Loucy (cell line): ENCODE measurements around the gene WFDC8.

Experiments used
- H2AFZ ChIP-seq: fragments of 200-600 bp; sonication (generic); 2 replicates; pipeline ENCODE4 v1.6.0; 2016; ENCODE audit warnings: antibody characterized with exemption, mild to moderate bottlenecking, low read length, moderate library complexity
- H3F3A ChIP-seq: fragments of 200-600 bp; 2 replicates; pipeline ENCODE4 v1.6.0; 2016; ENCODE audit warnings: antibody characterized with exemption, low read depth, mild to moderate bottlenecking
- H3K27me3 ChIP-seq: fragments of 200-600 bp; sonication (generic); 2 replicates; pipeline ENCODE4 v1.6.1; 2014; ENCODE audit warnings: low read length, mild to moderate bottlenecking; ENCODE audit not compliant: insufficient read depth, poor library complexity, severe bottlenecking
- H3K36me3 ChIP-seq: fragments of 200-600 bp; sonication (generic); 2 replicates; pipeline ENCODE4 v1.6.1; 2016; ENCODE audit warnings: low read length; ENCODE audit not compliant: insufficient read depth
- H3K4me1 ChIP-seq: fragments of 200-600 bp; sonication (generic); 2 replicates; pipeline ENCODE4 v1.5.1; 2014; ENCODE audit warnings: low read length, mild to moderate bottlenecking; ENCODE audit not compliant: insufficient read depth, poor library complexity, severe bottlenecking
- H3K4me2 ChIP-seq: fragments of 200-600 bp; sonication (generic); 2 replicates; pipeline ENCODE4 v1.6.0; 2014; ENCODE audit warnings: antibody characterized with exemption, low read length, low read depth, mild to moderate bottlenecking; ENCODE audit not compliant: poor library complexity, severe bottlenecking
- H3K4me3 ChIP-seq: fragments of 200-600 bp; sonication (generic); 2 replicates; pipeline ENCODE4 v1.5.1; 2014; ENCODE audit warnings: low read length, mild to moderate bottlenecking, mixed read lengths; ENCODE audit not compliant: poor library complexity, severe bottlenecking
- H3K79me2 ChIP-seq: fragments of 200-600 bp; sonication (generic); 2 replicates; pipeline ENCODE4 v1.6.1; 2014; ENCODE audit warnings: low read length; ENCODE audit not compliant: insufficient read depth
- H3K9ac ChIP-seq: fragments of 200-600 bp; sonication (generic); 2 replicates; pipeline ENCODE4 v1.6.0; 2014; ENCODE audit warnings: mild to moderate bottlenecking, low read depth, low read length, moderate library complexity; ENCODE audit not compliant: poor library complexity, severe bottlenecking
- H3K9me2 ChIP-seq: fragments of 200-600 bp; sonication (generic); replicated peaks from 2 replicates; pipeline ENCODE4 v1.6.1; 2016; ENCODE audit warnings: low read depth, low read length, mixed read lengths
- H3K9me3 ChIP-seq: fragments of 200-600 bp; sonication (generic); 2 replicates; pipeline ENCODE4 v1.6.1; 2014; ENCODE audit warnings: mild to moderate bottlenecking, antibody characterized with exemption, low read length, low read depth; ENCODE audit not compliant: insufficient read depth
- H4K20me1 ChIP-seq: fragments of 200-600 bp; sonication (generic); 2 replicates; pipeline ENCODE4 v1.6.0; 2014; ENCODE audit warnings: antibody characterized with exemption, low read length, mild to moderate bottlenecking; ENCODE audit not compliant: insufficient read depth, poor library complexity, severe bottlenecking
- EZH2phosphoT487 ChIP-seq: fragments of 200-600 bp; IDR thresholded peaks from 2 replicates; pipeline ENCODE4 v1.6.1; 2018; ENCODE audit warnings: antibody characterized with exemption, mild to moderate bottlenecking, moderate library complexity, borderline replicate concordance
- TF ChIP-seq, protein P1 (sequence below): fragments of 200-600 bp; sonication (generic); conservative IDR thresholded peaks from 2 replicates; pipeline ENCODE4 v1.5.1; 2014; ENCODE audit warnings: mild to moderate bottlenecking, antibody characterized with exemption, low read length

The WFDC8 gene

DNA sequence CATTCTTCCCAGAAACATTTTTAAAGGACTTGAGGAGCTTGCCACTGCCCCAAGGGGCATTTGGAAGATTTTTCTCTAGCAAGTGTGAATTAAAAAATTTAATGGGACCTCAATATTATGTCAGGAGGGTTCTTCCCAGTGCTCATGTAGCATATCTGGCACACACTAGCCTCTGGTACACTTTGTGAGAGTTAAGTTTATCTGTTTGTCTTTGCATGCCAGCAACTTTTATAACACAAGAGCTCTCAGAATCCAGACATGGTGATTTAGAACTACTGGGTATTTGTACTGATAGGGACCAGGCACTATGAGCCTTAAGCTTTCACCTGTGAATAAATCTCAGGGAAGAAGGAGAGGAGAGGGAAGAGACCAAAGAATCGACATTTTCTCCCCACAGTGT lies 76.5 kb downstream of the WFDC8 start:
- no peaks in the 10 kb centered on the region for H3K9me2 ChIP-seq
- H3K9ac ChIP-seq = no peak overlapping the region
- TF ChIP-seq, protein P1, sequence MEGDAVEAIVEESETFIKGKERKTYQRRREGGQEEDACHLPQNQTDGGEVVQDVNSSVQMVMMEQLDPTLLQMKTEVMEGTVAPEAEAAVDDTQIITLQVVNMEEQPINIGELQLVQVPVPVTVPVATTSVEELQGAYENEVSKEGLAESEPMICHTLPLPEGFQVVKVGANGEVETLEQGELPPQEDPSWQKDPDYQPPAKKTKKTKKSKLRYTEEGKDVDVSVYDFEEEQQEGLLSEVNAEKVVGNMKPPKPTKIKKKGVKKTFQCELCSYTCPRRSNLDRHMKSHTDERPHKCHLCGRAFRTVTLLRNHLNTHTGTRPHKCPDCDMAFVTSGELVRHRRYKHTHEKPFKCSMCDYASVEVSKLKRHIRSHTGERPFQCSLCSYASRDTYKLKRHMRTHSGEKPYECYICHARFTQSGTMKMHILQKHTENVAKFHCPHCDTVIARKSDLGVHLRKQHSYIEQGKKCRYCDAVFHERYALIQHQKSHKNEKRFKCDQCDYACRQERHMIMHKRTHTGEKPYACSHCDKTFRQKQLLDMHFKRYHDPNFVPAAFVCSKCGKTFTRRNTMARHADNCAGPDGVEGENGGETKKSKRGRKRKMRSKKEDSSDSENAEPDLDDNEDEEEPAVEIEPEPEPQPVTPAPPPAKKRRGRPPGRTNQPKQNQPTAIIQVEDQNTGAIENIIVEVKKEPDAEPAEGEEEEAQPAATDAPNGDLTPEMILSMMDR = no peak
- no peak for TF ChIP-seq EZH2phosphoT487
- no peaks in the 10 kb centered on the region for H3K4me1 ChIP-seq
- H3K27me3 ChIP-seq = no peaks in the 10 kb centered on the region
- no peaks in the 10 kb centered on the region for H3F3A ChIP-seq
- no peaks in the 10 kb centered on the region for H4K20me1 ChIP-seq
- no peak overlapping the region for H3K4me2 ChIP-seq
- no peaks in the 10 kb centered on the region for H3K9me3 ChIP-seq
- no peak overlapping the region for H2AFZ ChIP-seq
- H3K36me3 ChIP-seq = no peaks in the 10 kb centered on the region
- H3K4me3 ChIP-seq = no peak overlapping the region
- H3K79me2 ChIP-seq = no peaks in the 10 kb centered on the region
